Endothelial cell (in vitro differentiated cells): Measurements from ENCODE around the gene NOTCH2. TPM values are rescaled to one million over a fixed set of nuclear protein-coding genes. Genes with fewer than 3 reads are reported as not detected.

Experiments
- DNase-seq: peaks from one replicate; pipeline ENCODE4 v3.0.0; 2021; ENCODE audit warnings: low spot score
- H3K27ac Mint-ChIP-seq: one replicate; pipeline ENCODE4 v1.8.0; 2021; ENCODE audit warnings: mixed read lengths, inconsistent platforms; ENCODE audit not compliant: unreplicated experiment
- H3K27me3 Mint-ChIP-seq: one replicate; pipeline ENCODE4 v1.8.0; 2021; ENCODE audit warnings: mild to moderate bottlenecking, moderate library complexity, mixed read lengths, inconsistent platforms; ENCODE audit not compliant: unreplicated experiment
- H3K36me3 Mint-ChIP-seq: one replicate; pipeline ENCODE4 v1.8.0; 2021; ENCODE audit warnings: mild to moderate bottlenecking, low read depth, mixed read lengths, inconsistent platforms; ENCODE audit not compliant: unreplicated experiment
- H3K4me1 Mint-ChIP-seq: one replicate; pipeline ENCODE4 v1.8.0; 2021; ENCODE audit warnings: mild to moderate bottlenecking, mixed read lengths, inconsistent platforms; ENCODE audit not compliant: unreplicated experiment
- H3K4me3 Mint-ChIP-seq: one replicate; pipeline ENCODE4 v1.8.0; 2021; ENCODE audit warnings: mild to moderate bottlenecking, mixed read lengths, inconsistent platforms; ENCODE audit not compliant: unreplicated experiment
- H3K9me3 Mint-ChIP-seq: one replicate; pipeline ENCODE4 v1.8.0; 2021; ENCODE audit warnings: mixed read lengths, inconsistent platforms; ENCODE audit not compliant: unreplicated experiment
- total RNA-seq: library from RNA; stranded (reverse); fragmentation: NEBNext Ultra II Directional; extraction: Animal tissue kit (Norgen Biotek cat#: 25700); gene quantifications from one replicate; pipeline ENCODE4 v1.2.1, GENCODE V29; 2021; ENCODE audit not compliant: unreplicated experiment
- TF ChIP-seq, protein P1 (sequence below): fragments of 200-600 bp; sonication (generic); IDR thresholded peaks from one replicate; pipeline ENCODE4 v1.5.0; 2021; ENCODE audit warnings: antibody characterized with exemption; ENCODE audit not compliant: unreplicated experiment

Gene NOTCH2
- total RNA-seq, 1 donor from 2014 or later = 29.7 TPM

GRCh38 chr1:119885903-119886783, 183.3 kb downstream of the NOTCH2 start:
- TF ChIP-seq, protein P1, sequence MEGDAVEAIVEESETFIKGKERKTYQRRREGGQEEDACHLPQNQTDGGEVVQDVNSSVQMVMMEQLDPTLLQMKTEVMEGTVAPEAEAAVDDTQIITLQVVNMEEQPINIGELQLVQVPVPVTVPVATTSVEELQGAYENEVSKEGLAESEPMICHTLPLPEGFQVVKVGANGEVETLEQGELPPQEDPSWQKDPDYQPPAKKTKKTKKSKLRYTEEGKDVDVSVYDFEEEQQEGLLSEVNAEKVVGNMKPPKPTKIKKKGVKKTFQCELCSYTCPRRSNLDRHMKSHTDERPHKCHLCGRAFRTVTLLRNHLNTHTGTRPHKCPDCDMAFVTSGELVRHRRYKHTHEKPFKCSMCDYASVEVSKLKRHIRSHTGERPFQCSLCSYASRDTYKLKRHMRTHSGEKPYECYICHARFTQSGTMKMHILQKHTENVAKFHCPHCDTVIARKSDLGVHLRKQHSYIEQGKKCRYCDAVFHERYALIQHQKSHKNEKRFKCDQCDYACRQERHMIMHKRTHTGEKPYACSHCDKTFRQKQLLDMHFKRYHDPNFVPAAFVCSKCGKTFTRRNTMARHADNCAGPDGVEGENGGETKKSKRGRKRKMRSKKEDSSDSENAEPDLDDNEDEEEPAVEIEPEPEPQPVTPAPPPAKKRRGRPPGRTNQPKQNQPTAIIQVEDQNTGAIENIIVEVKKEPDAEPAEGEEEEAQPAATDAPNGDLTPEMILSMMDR = peak; percentile 85
- Mint-ChIP-seq H3K27me3 (peaks cover 2% of the 10 kb centered on the region), H3K9me3 (no peaks in the 10 kb centered on the region), H3K4me1 (no peaks in the 10 kb centered on the region), H3K27ac (no peak overlapping the region), H3K36me3 (no peaks in the 10 kb centered on the region), H3K4me3 (no peak overlapping the region)
- DNase-seq = peak; percentile 73

DNA sequence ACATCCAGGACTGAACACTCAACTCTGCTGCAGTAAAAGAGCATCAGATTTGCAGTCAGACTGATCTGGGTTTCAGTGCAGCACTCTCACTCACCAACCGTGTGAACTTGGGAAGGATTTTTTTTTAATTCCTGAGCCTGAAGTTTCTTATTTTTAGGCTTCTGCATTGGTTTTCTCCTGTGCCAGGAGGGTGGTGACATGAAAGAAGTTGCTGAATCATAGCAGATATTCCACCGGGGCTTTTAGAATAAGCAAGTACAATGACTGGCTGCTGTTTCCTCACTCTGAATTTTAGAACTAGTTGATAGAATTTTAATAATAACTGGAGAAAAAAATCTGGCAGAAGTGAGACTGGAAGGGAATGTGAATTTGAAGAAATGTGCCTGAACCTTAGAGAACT, 184.8 kb downstream of the NOTCH2 start:
- TF ChIP-seq, protein P1 = no peak
- Mint-ChIP-seq H3K27me3 (peaks cover 2% of the 10 kb centered on the region), H3K9me3 (no peaks in the 10 kb centered on the region), H3K4me1 (no peaks in the 10 kb centered on the region), H3K4me3 (no peak overlapping the region), H3K27ac (no peak overlapping the region), H3K36me3 (no peaks in the 10 kb centered on the region)
- DNase-seq = no peak

- Mint-ChIP-seq H3K36me3 (no peaks in the 10 kb centered on the region), H3K4me3 (no peak overlapping the region), H3K4me1 (no peaks in the 10 kb centered on the region), H3K27me3 (peaks cover 2% of the 10 kb centered on the region), H3K27ac (no peak overlapping the region), H3K9me3 (no peaks in the 10 kb centered on the region)
- DNase-seq = no peak
- TF ChIP-seq, protein P1 = no peak
Measured at GRCh38 chr1:119883826-119884225, 185.6 kb downstream of the NOTCH2 start.

DNA sequence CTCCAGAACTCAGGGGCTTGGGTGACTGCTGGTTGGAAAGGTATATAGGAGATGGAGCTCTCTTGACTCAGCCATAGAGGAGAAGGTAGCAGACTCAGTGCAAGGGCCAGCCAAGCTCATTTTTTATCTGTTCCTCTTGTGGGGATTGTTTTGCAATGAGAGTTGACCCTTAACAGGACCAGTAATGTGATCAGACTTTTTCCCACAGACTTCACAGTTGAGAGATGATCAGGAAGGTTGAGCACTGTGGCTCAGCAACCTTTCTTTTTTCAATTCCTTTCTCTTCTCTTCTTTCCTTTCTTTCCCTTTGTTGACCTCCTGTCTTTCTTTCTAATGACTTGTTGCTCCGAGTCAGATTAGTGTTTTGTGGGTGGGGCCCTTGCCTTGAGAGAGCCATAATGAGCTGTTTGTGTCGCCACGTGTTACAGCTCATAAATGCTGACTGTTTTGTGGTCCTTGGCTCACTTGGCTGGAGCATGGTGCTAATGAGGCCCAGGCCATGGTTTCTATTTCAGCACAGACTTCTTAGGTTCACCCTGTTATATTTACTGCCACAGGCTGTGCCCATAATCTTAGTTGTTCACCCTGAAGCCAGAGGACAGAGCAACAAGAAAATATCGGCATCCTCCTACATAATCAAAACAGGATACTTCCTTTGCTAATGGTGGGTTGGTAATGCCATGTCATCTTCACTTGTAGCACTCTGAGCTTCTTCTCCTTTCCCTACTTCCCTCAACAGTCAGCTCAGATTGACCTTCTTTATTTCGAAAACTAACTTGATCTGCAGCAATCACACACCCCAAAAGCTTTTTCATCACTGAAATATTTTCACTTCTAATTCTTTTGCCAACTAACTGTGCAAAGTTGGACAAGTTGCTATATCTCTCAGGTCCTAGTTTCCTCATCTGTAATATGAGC, 187.1 kb downstream of the NOTCH2 start:
- no peaks in the 10 kb centered on the region for H3K9me3 Mint-ChIP-seq
- no peak overlapping the region for H3K27ac Mint-ChIP-seq
- H3K4me1 Mint-ChIP-seq = no peaks in the 10 kb centered on the region
- peaks cover 2% of the 10 kb centered on the region for H3K27me3 Mint-ChIP-seq
- TF ChIP-seq, protein P1 = no peak
- H3K36me3 Mint-ChIP-seq = no peaks in the 10 kb centered on the region
- no peak for DNase-seq
- H3K4me3 Mint-ChIP-seq = no peak overlapping the region
